Neural progenitor cell (in vitro differentiated cells): ENCODE measurements around the gene ZBTB20.

Source experiments
- EZH2phosphoT487 ChIP-seq: fragments of 200-600 bp; sonication (generic); IDR thresholded peaks from 2 replicates; pipeline ENCODE4 v1.6.1; 2017; ENCODE audit warnings: antibody characterized with exemption
- TF ChIP-seq, protein P1 (sequence below): fragments of 200-600 bp; sonication (generic); IDR thresholded peaks from 2 replicates; pipeline ENCODE4 v1.5.1; 2017; ENCODE audit warnings: antibody characterized with exemption, mild to moderate bottlenecking

DNA sequence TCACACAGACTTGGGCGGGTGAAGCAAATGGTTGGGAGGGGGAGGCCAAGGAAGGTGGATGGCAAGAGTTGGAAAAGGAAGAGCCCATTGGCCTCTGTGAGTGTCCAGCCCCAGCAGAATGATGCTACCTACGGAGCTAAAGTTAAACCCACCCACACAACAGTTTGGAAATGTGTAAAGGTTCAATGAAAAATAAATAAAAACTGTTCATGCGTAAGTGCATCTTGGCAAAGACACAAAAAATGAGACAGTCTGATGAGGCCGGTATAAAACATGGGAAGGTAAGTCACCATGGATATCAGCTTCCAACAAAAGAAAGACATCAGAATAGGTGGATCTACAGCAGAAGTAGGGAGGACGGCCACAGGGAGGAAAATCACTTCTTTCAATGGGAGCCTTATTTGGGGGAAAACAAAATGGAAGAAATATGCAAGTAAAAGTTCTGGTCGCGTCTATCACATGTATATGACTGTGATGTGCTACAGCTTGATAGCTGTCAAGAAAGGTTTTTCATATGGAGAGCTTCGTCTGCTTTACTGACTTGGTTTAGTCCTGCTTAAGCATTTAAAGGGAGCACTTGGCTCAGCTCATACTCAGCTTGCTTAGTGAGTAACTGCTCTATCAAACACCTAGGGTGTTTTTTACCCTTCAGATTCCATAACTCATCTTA is 770.4 kb downstream of the ZBTB20 start:
- TF ChIP-seq, protein P1, sequence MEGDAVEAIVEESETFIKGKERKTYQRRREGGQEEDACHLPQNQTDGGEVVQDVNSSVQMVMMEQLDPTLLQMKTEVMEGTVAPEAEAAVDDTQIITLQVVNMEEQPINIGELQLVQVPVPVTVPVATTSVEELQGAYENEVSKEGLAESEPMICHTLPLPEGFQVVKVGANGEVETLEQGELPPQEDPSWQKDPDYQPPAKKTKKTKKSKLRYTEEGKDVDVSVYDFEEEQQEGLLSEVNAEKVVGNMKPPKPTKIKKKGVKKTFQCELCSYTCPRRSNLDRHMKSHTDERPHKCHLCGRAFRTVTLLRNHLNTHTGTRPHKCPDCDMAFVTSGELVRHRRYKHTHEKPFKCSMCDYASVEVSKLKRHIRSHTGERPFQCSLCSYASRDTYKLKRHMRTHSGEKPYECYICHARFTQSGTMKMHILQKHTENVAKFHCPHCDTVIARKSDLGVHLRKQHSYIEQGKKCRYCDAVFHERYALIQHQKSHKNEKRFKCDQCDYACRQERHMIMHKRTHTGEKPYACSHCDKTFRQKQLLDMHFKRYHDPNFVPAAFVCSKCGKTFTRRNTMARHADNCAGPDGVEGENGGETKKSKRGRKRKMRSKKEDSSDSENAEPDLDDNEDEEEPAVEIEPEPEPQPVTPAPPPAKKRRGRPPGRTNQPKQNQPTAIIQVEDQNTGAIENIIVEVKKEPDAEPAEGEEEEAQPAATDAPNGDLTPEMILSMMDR, result no peak
- TF ChIP-seq EZH2phosphoT487, result no peak
